Left lung (tissue), 10 donors: Measurements from ENCODE around the gene BSND. TPM values are rescaled to one million over a fixed set of nuclear protein-coding genes. Genes with fewer than 3 reads are reported as not detected.

ENCODE experiments used
- ATAC-seq: fragments of 200-7000 bp; cut with Tn5 transposase; one replicate; pipeline ENCODE4 v1.9.1; 2020; ENCODE audit warnings: moderate library complexity
- DNase-seq, 4 donors: peaks; one replicate each; pipeline ENCODE4 v3.0.0-alpha.2; 2013 to 2020
- H3K27ac ChIP-seq, 2 donors: fragments of 200-600 bp; sonication (generic) in 1 of 2; one replicate each; pipeline versions ENCODE4 v1.5.0 to v1.8.0; 2020 to 2021
- H3K27me3 ChIP-seq, 2 donors: fragments of 200-600 bp; sonication (generic) in 1 of 2; one replicate each; pipeline versions ENCODE4 v1.5.0 to v1.8.0; 2020 to 2021
- H3K36me3 ChIP-seq, 2 donors: fragments of 200-600 bp; sonication (generic) in 1 of 2; one replicate each; pipeline versions ENCODE4 v1.5.0 to v1.8.0; 2020 to 2021
- H3K4me1 ChIP-seq, 2 donors: fragments of 200-600 bp; one replicate each; pipeline ENCODE4 v1.8.0; 2021
- H3K4me3 ChIP-seq, 2 donors: fragments of 200-600 bp; sonication (generic) in 1 of 2; one replicate each; pipeline versions ENCODE4 v1.5.0 to v1.8.0; 2020 to 2021; ENCODE audit warnings: mild to moderate bottlenecking in 1 of 2
- H3K9me3 ChIP-seq, 2 donors: fragments of 200-600 bp; sonication (generic) in 1 of 2; one replicate each; pipeline versions ENCODE4 v1.5.0 to v1.8.0; 2020 to 2021
- intact Hi-C, 2 donors: fragments of 100-400 bp; cut with DNase I; formaldehyde crosslinking; loops; one replicate each; pipeline versions ENCODE4 v1.11.2 to v1.14.2; 2022
- polyA plus RNA-seq, 6 donors: library from polyadenylated mRNA; unstranded; fragments of 120-200 nt; gene quantifications; one replicate each; pipeline ENCODE4 v1.2.1, GENCODE V29; 2013; ENCODE audit not compliant: insufficient read length in 6 of 6
- total RNA-seq, 2 donors: library from RNA; stranded (reverse); fragmentation: NEBNext Ultra II Directional; extraction: Animal tissue kit (Norgen Biotek cat#: 25700); gene quantifications; one replicate each; pipeline ENCODE4 v1.2.1, GENCODE V29; 2021
- TF ChIP-seq, protein P1 (sequence below), 2 donors: fragments of 200-600 bp; sonication (generic) in 1 of 2; IDR thresholded peaks; one replicate each; pipeline versions ENCODE4 v1.5.0 to v1.8.0; 2021; ENCODE audit warnings: antibody characterized with exemption in 2 of 2
- donor health status: DM: no; HTN: yes; CAD: no.
- donor health status: DM: no; HTN: no; CAD: no.

The BSND gene
- total and polyA plus RNA-seq, 8 donors = 0.03 to 0.06 (median 0.06) TPM; not detected in 3

GRCh38 chr1:55007625-55008024 lies 8.9 kb downstream of the BSND start:
- intact Hi-C loops = no loop called here

DNA sequence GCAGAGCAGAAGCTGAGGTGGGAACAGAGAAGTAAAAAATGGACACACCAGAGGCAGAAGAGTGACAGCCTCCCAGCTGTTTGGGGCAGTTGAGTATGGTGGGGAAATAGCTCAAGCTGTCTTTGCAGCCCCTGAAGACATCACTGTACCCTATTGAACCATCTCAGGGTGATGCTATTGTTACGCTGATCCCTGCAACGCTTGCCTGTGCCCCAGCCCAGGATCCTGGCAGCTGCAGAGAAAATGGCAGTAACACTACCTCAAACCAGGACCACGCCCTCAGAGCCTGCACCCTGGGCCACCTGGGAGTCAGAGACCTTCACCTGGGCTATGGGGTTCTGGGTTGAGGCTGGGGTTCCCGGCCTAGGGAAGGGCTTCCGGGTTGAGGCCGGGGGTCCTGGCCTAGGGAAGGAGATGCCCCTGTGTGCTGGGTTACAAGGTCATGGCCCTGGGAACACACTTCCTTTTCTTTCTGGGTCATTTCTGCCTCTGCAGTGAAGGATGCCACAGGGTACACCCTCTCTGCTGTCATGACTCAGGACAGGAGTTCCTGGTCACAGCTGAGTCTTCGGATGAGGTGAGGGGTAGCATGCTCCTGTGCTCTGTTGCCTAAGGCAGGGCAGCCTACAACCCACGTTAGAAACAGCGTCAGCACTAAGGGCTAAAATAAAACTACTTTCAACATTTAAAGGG lies 11.6 kb downstream of the BSND start:
- Histone ChIP-seq H3K9me3 (no peaks in the 10 kb centered on the region), H3K36me3 (no peaks in the 10 kb centered on the region), H3K27me3 (no peaks in the 10 kb centered on the region), H3K4me3 (no peak overlapping the region), H3K27ac (no peak overlapping the region), H3K4me1 (no peaks in the 10 kb centered on the region)
- TF ChIP-seq, protein P1, sequence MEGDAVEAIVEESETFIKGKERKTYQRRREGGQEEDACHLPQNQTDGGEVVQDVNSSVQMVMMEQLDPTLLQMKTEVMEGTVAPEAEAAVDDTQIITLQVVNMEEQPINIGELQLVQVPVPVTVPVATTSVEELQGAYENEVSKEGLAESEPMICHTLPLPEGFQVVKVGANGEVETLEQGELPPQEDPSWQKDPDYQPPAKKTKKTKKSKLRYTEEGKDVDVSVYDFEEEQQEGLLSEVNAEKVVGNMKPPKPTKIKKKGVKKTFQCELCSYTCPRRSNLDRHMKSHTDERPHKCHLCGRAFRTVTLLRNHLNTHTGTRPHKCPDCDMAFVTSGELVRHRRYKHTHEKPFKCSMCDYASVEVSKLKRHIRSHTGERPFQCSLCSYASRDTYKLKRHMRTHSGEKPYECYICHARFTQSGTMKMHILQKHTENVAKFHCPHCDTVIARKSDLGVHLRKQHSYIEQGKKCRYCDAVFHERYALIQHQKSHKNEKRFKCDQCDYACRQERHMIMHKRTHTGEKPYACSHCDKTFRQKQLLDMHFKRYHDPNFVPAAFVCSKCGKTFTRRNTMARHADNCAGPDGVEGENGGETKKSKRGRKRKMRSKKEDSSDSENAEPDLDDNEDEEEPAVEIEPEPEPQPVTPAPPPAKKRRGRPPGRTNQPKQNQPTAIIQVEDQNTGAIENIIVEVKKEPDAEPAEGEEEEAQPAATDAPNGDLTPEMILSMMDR (IDR thresholded peaks at IDR 0.05) = no peak
- ATAC-seq = no peak
- DNase-seq = no peak
- intact Hi-C loops = no loop called here

More at GRCh38 chr1:55007625-55008024, 8.9 kb downstream of the BSND start:
- H3K4me3 ChIP-seq = no peak overlapping the region
- ATAC-seq (no peak), DNase-seq (no peak)
- no peak overlapping the region for H3K27ac ChIP-seq
- no peaks in the 10 kb centered on the region for H3K4me1 ChIP-seq
- TF ChIP-seq, protein P1 (IDR thresholded peaks at IDR 0.05) = no peak
- H3K27me3 ChIP-seq = no peaks in the 10 kb centered on the region
- no peaks in the 10 kb centered on the region for H3K36me3 ChIP-seq
- no peaks in the 10 kb centered on the region for H3K9me3 ChIP-seq

GRCh38 chr1:55010887-55011217 lies 12.1 kb downstream of the BSND start:
- intact Hi-C loops = no loop called here
- TF ChIP-seq, protein P1 (IDR thresholded peaks at IDR 0.05) = no peak
- DNase-seq = no peak

GRCh38 chr1:55012661-55013060 lies 13.9 kb downstream of the BSND start:
- DNase-seq (no peak), ATAC-seq (no peak)
- H3K9me3 ChIP-seq = no peaks in the 10 kb centered on the region
- H3K4me1 ChIP-seq = no peaks in the 10 kb centered on the region
- no peak overlapping the region for H3K27ac ChIP-seq
- no peak overlapping the region for H3K4me3 ChIP-seq
- no peaks in the 10 kb centered on the region for H3K36me3 ChIP-seq
- TF ChIP-seq, protein P1 (IDR thresholded peaks at IDR 0.05) = no peak
- H3K27me3 ChIP-seq = peaks cover 0 to 5% of the 10 kb centered on the region in 2 donors
- intact Hi-C loops = no loop called here

More at GRCh38 chr1:55010887-55011217, 12.1 kb downstream of the BSND start:
- Histone ChIP-seq H3K36me3 (no peaks in the 10 kb centered on the region), H3K27me3 (peaks cover 0 to 2% of the 10 kb centered on the region in 2 donors), H3K4me3 (no peak overlapping the region), H3K4me1 (no peaks in the 10 kb centered on the region), H3K9me3 (no peaks in the 10 kb centered on the region), H3K27ac (no peak overlapping the region)
- no peak for ATAC-seq

DNA sequence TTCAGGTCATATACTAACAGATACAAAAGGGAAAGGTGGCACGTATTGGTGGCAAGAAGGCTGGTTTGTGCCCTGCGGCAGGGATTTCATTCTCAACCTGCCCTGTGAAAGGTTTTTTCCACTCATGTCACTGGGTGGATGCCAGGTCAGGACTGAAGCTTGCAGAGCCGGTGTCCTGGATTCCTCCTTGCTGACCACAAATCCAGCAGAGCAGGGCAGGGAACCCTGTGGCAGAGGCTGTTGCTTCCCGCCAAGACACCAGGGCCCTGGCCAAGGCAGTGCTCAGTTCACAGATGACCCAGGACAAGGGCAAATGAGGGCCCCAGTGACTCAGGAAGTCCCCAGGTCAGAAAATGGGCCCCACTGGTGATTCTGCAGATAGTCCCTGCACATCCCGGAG lies 16.4 kb downstream of the BSND start:
- H3K9me3 ChIP-seq = no peaks in the 10 kb centered on the region
- ATAC-seq (no peak), DNase-seq (no peak)
- TF ChIP-seq, protein P1 (IDR thresholded peaks at IDR 0.05) = no peak
- no peaks in the 10 kb centered on the region for H3K4me1 ChIP-seq
- intact Hi-C loops = no loop called here
- H3K4me3 ChIP-seq = no peak overlapping the region
- H3K36me3 ChIP-seq = no peaks in the 10 kb centered on the region
- H3K27ac ChIP-seq = no peak overlapping the region
- H3K27me3 ChIP-seq = peaks cover 0 to 16% of the 10 kb centered on the region in 2 donors
